Muscle layer of colon (tissue), 2 donors: Measurements from ENCODE around the gene BBS1.

Experiments
- H3K27ac ChIP-seq: one replicate; pipeline ENCODE4 v1.7.0; 2013; ENCODE audit warnings: low read depth, mild to moderate bottlenecking, low read length, moderate library complexity
- H3K27me3 ChIP-seq, 2 donors: one replicate each; pipeline ENCODE4 v1.7.0; 2013; ENCODE audit warnings: low read length in 2 of 2, mild to moderate bottlenecking in 2 of 2; ENCODE audit not compliant: insufficient read depth in 2 of 2, control insufficient read depth in 1 of 2
- H3K36me3 ChIP-seq: one replicate; pipeline ENCODE4 v1.7.0; 2013; ENCODE audit warnings: mild to moderate bottlenecking, low read length; ENCODE audit not compliant: insufficient read depth
- H3K4me1 ChIP-seq: one replicate; pipeline ENCODE4 v1.7.0; 2013; ENCODE audit warnings: mild to moderate bottlenecking, low read length; ENCODE audit not compliant: insufficient read depth
- H3K4me3 ChIP-seq, 2 donors: one replicate each; pipeline ENCODE4 v1.7.0; 2013; ENCODE audit warnings: low read length in 2 of 2, low read depth in 1 of 2, mild to moderate bottlenecking in 1 of 2, moderate library complexity in 1 of 2
- H3K9ac ChIP-seq: one replicate; pipeline ENCODE4 v1.7.0; 2013; ENCODE audit warnings: low read length
- H3K9me3 ChIP-seq: one replicate; pipeline ENCODE4 v1.7.0; 2013; ENCODE audit warnings: mild to moderate bottlenecking, low read length
- donor health status: abdominal sarcoma.
- donor health status: Adenocarcinoma of cecum.

Gene BBS1

DNA sequence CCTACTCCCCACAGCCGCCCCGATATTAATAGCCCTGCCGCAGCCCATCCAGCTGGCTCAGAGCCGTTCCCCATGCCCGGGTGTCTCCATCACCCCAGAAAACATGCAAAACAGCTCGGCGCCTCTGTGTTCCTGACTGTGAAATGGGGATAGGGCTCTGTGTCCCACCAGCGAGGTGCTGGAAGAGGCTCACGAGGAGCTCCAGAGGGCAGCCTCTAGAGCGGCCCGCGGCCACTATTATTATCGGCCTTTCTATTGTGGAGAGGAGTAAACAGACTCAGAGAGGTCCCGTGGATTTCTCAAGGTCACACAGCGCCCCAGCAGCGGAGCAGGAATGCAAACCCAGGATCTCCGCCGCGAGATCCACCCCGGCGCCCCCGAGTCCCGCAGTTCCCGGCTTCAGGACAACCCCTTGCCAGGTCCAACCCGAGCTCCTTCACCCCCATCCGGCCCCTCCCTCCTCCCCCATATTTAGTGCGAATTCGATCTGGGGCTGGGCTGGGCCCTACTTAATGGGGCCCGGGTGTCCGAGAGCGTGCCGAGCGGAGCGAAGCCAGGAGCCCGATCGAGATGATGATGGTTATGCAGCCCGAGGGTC, 36.0 kb downstream of the BBS1 start, which contains the start of gene ACTN3:
TSS of gene ACTN3 (plus strand) at position 536 of the 598 bp plus-strand sequence. CDS start at position 571, 35 bp downstream.
- Histone ChIP-seq H3K4me3 (peak within 1 kb of the TSS; percentile 62 to 72), H3K4me1 (peaks cover 16% of the 10 kb centered on the region), H3K9ac (peak within 1 kb of the TSS; percentile 22), H3K36me3 (peaks cover 11% of the 10 kb centered on the region), H3K9me3 (no peaks in the 10 kb centered on the region), H3K27ac (peak within 1 kb of the TSS; percentile 74), H3K27me3 (no peaks in the 10 kb centered on the region)

GRCh38 chr11:66546966-66547661, 36.7 kb downstream of the BBS1 start:
- Histone ChIP-seq H3K36me3 (peaks cover 8% of the 10 kb centered on the region), H3K27ac (no peak overlapping the region), H3K9me3 (no peaks in the 10 kb centered on the region), H3K9ac (no peak overlapping the region), H3K4me1 (peaks cover 16% of the 10 kb centered on the region), H3K27me3 (no peaks in the 10 kb centered on the region), H3K4me3 (no peak overlapping the region)

- Histone ChIP-seq H3K27ac (no peak overlapping the region), H3K27me3 (no peaks in the 10 kb centered on the region), H3K4me3 (no peak overlapping the region), H3K36me3 (peaks cover 3% of the 10 kb centered on the region), H3K9me3 (no peaks in the 10 kb centered on the region), H3K9ac (no peak overlapping the region), H3K4me1 (peaks cover 16% of the 10 kb centered on the region)
These were observed 37.2 kb downstream of the BBS1 start for GRCh38 chr11:66547662-66548009.

GRCh38 chr11:66548041-66548440, 37.6 kb downstream of the BBS1 start:
- no peaks in the 10 kb centered on the region for H3K9me3 ChIP-seq
- no peak overlapping the region for H3K27ac ChIP-seq
- H3K9ac ChIP-seq = no peak overlapping the region
- H3K27me3 ChIP-seq = no peaks in the 10 kb centered on the region
- H3K4me3 ChIP-seq = no peak overlapping the region
- peaks cover 16% of the 10 kb centered on the region for H3K4me1 ChIP-seq
- H3K36me3 ChIP-seq = no peaks in the 10 kb centered on the region

- Histone ChIP-seq H3K9ac (no peak overlapping the region), H3K4me3 (no peak overlapping the region), H3K9me3 (no peaks in the 10 kb centered on the region), H3K36me3 (no peaks in the 10 kb centered on the region), H3K27ac (no peak overlapping the region), H3K4me1 (peaks cover 10% of the 10 kb centered on the region), H3K27me3 (no peaks in the 10 kb centered on the region)
These were observed 38.6 kb downstream of the BBS1 start for GRCh38 chr11:66548774-66549630.

DNA sequence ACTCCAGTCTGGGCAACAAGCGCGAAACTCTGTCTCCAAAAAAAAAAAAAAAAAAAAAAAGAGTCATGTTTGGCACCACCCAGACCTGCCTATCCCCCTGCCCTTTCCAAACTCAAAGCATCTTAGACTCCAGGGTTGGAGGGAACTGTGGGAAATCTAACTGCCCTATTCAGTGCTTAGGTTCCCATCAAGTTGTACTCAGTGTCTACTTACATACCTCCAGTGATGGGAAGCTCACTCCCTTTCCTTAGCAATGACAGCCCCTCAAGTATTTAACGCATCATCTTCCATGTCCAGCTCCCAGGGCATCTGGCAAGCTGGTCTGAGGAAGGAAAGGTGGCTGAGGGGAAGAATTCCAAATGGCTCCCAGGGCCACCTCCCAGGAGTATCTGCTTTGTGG, 39.3 kb downstream of the BBS1 start:
- no peak overlapping the region for H3K4me3 ChIP-seq
- peaks cover 7% of the 10 kb centered on the region for H3K4me1 ChIP-seq
- no peaks in the 10 kb centered on the region for H3K27me3 ChIP-seq
- H3K9me3 ChIP-seq = no peaks in the 10 kb centered on the region
- H3K36me3 ChIP-seq = no peaks in the 10 kb centered on the region
- no peak overlapping the region for H3K9ac ChIP-seq
- no peak overlapping the region for H3K27ac ChIP-seq

GRCh38 chr11:66550887-66551286, 40.5 kb downstream of the BBS1 start:
- H3K27ac ChIP-seq = no peak overlapping the region

DNA sequence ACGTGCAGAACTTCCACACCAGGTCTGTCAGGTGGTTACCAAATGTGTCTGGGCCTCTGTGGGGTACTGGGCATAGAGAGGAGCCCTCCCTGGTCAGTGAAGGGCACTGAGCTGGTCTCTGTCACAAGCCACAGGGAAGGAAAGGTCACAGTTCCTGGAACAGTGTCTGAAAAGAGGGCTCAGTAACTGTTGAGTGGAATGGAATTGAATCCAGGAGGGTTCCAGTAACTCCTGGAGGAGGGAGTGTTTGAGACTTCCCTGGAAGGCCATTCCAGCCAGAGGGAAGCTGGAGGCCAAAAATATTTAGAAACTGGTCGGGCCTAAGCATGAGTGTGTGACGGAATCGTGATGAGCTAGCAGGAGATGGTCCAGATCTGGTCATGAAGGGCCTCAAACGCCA, 44.2 kb downstream of the BBS1 start:
- Histone ChIP-seq H3K4me3 (no peak overlapping the region), H3K4me1 (peaks cover 4% of the 10 kb centered on the region), H3K9ac (no peak overlapping the region), H3K27me3 (no peaks in the 10 kb centered on the region), H3K36me3 (no peaks in the 10 kb centered on the region), H3K27ac (no peak overlapping the region), H3K9me3 (no peaks in the 10 kb centered on the region)

More at GRCh38 chr11:66550887-66551286, 40.5 kb downstream of the BBS1 start:
- H3K9me3 ChIP-seq = no peaks in the 10 kb centered on the region
- no peak overlapping the region for H3K9ac ChIP-seq
- no peak overlapping the region for H3K4me3 ChIP-seq
- H3K27me3 ChIP-seq = no peaks in the 10 kb centered on the region
- no peaks in the 10 kb centered on the region for H3K4me1 ChIP-seq
- no peaks in the 10 kb centered on the region for H3K36me3 ChIP-seq

DNA sequence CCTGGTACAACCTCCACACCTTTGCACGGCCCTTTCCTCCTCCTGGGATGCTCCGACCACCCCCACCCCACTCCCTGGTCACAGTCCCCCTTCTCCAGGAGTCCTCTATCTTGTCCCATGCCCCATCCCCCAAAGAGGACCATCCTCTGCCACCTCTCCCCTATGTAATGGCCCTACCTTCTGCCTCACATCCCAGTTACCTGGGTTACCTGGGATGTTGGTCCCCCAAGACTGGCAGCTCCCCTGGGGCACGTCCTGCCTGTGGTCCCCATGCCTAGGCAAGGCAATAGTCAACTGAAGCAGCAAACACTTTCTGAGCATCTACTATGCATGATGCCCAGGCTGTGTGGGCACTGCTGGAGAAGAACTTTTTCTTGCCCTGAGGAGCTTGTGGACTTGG, 45.0 kb downstream of the BBS1 start:
- Histone ChIP-seq H3K4me1 (peaks cover 4% of the 10 kb centered on the region), H3K36me3 (no peaks in the 10 kb centered on the region), H3K27me3 (no peaks in the 10 kb centered on the region)

DNA sequence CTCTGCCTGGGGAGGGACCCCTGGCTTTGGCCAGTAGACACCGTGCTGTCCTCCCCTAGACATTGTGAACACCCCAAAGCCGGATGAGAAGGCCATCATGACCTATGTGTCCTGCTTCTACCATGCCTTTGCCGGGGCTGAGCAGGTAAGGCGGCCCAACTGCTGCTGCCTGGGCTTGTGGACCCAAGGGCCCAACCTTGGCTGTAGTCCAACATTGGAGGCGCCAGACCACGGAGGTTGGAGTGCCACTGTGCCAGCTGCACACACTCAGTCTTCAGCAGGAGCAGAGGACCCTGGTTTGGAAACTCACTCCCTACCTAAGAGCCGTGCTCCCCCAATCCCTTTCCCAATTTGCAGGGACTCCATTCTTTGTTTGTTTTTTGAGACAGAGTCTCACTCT, 45.7 kb downstream of the BBS1 start:
- Histone ChIP-seq H3K27ac (no peak overlapping the region), H3K9me3 (no peaks in the 10 kb centered on the region), H3K27me3 (no peaks in the 10 kb centered on the region), H3K36me3 (no peaks in the 10 kb centered on the region), H3K4me1 (peaks cover 4% of the 10 kb centered on the region), H3K4me3 (no peak overlapping the region), H3K9ac (no peak overlapping the region)

More for the DNA sequence above, 45.0 kb downstream of the BBS1 start:
- no peak overlapping the region for H3K4me3 ChIP-seq
- no peak overlapping the region for H3K9ac ChIP-seq
- H3K27ac ChIP-seq = no peak overlapping the region
- H3K9me3 ChIP-seq = no peaks in the 10 kb centered on the region

DNA sequence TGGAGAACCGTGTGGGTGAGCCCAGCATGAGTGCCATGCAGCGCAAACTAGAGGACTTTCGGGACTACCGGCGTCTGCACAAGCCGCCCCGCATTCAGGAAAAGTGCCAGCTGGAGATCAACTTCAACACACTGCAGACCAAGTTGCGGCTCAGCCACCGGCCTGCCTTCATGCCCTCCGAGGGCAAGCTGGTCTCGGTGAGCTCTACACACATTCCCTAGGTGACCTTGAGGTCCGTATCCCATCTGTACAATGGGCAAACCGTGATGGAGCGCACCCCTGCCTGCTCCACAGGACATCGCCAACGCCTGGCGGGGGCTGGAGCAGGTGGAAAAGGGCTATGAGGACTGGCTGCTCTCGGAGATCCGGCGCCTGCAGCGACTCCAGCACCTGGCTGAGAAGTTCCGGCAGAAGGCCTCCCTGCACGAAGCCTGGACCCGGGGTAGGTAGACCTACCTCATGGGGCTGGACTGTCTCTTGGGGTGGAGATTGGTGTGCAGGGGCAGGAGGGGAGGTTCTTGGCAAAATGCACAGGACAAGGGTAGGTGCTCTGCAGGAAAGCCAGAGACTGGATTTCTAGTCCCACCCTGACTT, 47.4 kb downstream of the BBS1 start:
- Histone ChIP-seq H3K36me3 (no peaks in the 10 kb centered on the region), H3K4me3 (no peak overlapping the region), H3K27me3 (no peaks in the 10 kb centered on the region), H3K27ac (no peak overlapping the region), H3K4me1 (peaks cover 4% of the 10 kb centered on the region), H3K9ac (no peak overlapping the region), H3K9me3 (no peaks in the 10 kb centered on the region)
